SKM-1 (cell line): ENCODE measurements around the gene MAP2K4.
"Not testable (repeated sequence)": the region's sequence is repeated elsewhere in the genome, so short reads cannot be mapped to it uniquely, and the experiment has no call there.

ENCODE experiments used
- DNase-seq: peaks from one replicate; lab custom pipeline; 2025; ENCODE audit not compliant: unreplicated experiment; lab: John Stamatoyannopoulos, UW

MAP2K4 gene

GRCh38 chr17:12137859-12138258, 117.2 kb downstream of the MAP2K4 start:
- no peak for DNase-seq

GRCh38 chr17:12140685-12141084, 120.0 kb downstream of the MAP2K4 start:
- no peak for DNase-seq

GRCh38 chr17:12162187-12162586, 141.5 kb downstream of the MAP2K4 start:
- DNase-seq: not testable (repeated sequence)

- DNase-seq: no peak
Measured at GRCh38 chr17:12164085-12164484, 143.4 kb downstream of the MAP2K4 start.

GRCh38 chr17:12178644-12179330, 158.1 kb downstream of the MAP2K4 start:
- DNase-seq: no peak

- no peak for DNase-seq
Measured at GRCh38 chr17:12180644-12181261, 160.1 kb downstream of the MAP2K4 start.

GRCh38 chr17:12187658-12188057, 167.0 kb downstream of the MAP2K4 start:
- DNase-seq: no peak

GRCh38 chr17:12193144-12193735, 172.6 kb downstream of the MAP2K4 start:
- no peak for DNase-seq
